GM12872 (cell line): ENCODE measurements around the gene NLRP12.
A peak's percentile ranks its signal among the peaks of the same experiment; 100 is the strongest.

Experiments used
- TF ChIP-seq, protein P1 (sequence below): IDR thresholded peaks from 3 replicates; pipeline ENCODE4 v1.5.1; 2011; ENCODE audit warnings: low read depth, mild to moderate bottlenecking, low read length, moderate library complexity; ENCODE audit not compliant: insufficient read depth

The NLRP12 gene

DNA sequence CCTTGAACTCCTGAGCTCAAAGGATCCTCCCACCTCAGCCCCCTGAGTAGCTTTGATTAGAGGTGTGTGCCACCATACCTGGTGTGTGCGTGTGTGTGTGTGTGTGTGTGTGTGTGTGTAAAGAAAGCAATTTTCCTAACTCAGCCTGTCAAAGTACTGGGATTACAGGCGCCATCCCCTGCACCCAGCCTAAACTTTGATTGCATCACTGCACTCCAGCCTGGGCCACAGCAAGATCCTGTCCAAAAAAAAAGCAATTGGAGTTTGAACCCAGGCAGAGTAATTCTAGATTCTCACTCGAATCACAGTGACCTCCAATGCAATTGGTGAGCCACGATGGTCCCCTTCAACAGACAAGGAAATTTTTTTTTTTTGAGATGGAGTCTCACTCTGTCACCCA, 29.1 kb downstream of the NLRP12 start:
- TF ChIP-seq, protein P1, sequence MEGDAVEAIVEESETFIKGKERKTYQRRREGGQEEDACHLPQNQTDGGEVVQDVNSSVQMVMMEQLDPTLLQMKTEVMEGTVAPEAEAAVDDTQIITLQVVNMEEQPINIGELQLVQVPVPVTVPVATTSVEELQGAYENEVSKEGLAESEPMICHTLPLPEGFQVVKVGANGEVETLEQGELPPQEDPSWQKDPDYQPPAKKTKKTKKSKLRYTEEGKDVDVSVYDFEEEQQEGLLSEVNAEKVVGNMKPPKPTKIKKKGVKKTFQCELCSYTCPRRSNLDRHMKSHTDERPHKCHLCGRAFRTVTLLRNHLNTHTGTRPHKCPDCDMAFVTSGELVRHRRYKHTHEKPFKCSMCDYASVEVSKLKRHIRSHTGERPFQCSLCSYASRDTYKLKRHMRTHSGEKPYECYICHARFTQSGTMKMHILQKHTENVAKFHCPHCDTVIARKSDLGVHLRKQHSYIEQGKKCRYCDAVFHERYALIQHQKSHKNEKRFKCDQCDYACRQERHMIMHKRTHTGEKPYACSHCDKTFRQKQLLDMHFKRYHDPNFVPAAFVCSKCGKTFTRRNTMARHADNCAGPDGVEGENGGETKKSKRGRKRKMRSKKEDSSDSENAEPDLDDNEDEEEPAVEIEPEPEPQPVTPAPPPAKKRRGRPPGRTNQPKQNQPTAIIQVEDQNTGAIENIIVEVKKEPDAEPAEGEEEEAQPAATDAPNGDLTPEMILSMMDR: no peak

DNA sequence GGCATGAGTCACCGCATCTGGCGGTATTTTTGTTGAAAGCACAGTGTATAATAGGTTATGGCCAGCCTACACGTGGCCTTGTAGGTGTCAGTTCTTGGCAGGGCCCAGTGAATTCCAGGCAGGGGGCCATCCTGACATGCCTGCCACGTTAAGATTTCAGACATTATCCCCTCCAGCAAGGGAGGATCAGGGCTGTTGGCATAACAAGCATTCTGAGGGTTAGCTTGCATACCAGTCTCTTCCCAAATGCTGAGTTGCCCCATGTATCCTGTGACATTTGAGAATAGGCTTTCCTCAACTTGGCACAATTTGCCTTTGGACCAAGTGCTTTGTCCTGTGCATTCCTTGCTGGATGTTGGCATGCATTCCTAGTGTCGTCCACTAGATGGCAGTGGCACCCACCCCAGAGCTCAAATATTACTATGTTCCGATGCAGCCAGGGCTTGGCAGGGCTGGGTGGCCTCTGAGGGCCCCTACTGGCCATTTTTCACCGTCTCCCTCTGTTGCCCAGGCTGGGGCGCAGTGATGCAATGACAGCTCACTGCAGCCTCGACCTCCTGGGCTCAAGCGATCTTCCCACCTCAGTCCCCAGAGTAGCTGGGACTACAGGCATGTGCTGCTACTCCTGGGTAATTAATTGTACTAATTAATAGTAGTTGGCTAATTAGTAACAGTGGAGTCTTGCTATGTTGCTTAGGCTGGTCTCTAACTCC, 31.2 kb downstream of the NLRP12 start:
- TF ChIP-seq, protein P1: peak; percentile 86

DNA sequence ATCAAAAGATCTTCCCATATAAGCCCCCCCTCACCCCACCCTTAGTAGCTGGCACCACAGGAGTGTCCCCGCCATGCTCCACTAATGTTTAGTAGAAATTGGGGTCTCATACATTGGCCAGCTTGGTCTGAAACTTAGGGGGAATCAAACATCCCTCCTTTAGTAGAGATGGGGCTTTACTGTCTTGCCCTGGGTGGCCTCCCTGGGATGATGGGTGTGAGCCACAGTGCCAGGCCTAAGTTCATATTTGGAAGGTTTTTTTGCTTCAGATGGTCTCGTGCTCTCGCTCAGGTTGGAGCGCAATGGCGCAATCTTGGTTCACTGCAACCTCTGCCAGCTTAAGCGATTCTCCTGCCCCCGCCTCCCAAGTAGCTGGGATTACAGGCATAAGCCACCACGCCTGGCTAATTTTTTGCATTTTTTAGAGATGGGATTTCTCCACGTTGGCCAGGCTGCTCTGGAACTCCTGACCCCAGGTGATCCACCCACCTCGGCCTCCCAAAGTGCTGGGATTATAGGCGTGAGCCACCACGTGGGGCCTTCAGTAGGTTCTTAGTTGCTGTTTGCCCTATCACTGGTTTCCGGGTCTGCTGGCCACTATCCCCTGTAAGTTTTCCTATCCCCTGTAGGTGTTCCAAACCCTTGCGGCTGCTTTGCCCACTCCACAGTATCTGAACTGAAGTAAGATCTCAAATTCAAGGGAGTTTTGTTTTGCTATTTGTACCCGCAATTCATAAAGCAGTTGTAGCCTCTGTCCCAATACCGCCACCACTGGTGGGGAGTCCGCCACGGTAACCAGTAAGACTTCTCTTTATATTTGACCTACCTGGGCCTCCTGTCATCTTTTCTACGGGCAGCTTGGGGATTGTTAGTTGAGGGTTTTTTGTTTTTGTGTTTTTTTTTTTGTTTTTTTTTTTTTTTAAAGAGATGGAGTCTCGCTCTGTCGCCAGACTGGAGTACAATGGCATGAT, 34.1 kb downstream of the NLRP12 start:
- TF ChIP-seq, protein P1: no peak

DNA sequence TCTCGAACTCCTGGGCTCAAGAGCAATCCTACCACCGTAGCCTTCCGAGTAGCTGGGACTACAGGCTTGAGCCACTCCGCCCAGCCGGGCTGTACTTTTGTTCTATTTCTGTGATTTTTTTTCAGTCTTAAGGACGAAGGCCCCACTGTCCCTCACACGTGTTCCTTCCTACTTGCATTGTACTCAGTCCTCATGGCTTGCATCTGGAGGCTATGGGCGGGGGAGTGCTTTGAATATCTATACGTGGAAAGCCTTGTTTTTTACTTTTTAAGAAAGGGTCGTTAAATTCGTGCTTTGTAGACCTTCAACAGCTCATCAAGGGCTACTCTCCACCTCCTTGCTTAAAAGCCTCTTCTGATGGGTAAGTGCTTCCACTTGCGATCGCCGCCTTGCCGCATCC, 36.8 kb downstream of the NLRP12 start:
- TF ChIP-seq, protein P1: no peak

DNA sequence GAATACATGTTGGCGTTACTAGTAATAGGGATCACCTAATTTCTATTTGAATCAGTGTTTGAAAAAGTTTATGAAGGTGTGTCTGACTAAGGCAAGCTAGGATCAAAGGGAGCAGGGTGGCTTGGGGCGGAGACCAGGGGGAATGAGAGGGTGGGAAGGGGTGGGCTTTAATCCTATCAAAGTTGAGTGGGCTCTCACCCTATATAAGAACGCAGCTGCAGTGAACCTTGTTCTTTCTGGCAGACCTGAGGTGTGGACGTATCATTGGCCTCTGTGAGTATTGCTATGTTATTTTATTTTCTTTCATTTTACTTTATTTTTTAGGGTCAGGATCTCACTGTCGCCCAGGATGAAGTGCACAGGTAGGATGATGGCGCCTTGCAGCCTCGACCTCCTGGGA, 37.4 kb downstream of the NLRP12 start:
- TF ChIP-seq, protein P1: no peak

DNA sequence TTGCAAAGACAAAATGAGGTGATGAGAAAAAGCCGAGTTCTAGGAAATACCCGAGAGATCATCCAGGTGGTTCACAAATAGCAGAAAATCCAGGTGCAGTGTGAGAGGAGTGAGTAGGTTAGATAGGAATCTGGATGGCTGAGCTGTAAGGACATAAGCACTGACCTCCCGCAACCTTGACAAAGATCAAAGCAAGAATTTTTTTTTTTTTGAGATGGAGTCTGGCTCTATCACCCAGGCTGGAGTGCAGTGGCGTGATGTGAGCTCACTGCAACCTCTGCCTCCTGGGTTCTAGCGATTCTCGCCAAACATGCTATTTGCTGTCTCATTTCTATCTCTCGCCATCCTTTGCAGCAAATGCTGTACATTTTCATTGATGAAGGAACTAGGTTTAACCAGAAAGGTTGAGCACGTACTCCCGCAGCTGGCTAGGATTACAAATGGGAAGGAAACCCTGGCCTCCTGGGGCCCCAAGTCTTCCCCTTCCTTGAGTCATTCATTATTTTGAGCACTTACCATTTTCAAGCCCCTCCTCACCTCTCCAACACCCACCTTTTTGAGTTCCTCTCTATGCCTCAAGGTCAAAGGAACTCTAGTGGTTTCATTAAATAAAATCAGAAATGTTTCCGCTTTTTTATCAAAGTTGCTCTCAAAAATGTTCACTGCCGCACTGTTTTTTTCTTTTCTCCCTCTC, 38.8 kb downstream of the NLRP12 start:
- TF ChIP-seq, protein P1: no peak

DNA sequence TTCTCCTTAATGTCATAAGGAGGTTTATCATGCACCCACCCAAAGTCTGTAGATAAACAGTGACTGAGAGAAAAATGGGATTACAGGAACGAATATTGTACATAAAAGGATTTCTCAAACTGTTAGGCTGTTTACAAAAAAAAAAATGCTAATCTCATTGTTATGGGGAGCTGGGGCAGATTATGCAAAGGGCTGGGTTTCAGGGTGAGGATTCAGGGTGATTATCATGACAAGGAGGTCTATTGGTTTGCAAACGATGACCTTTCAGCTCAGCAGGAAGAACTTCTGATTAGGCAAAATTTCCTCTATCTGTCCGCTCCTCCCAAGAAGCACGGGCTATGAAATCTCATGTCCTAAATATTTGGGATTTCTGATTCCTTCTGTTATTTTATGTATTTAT, 41.4 kb downstream of the NLRP12 start:
- TF ChIP-seq, protein P1: no peak
